CD4-positive, alpha-beta memory T cell (primary cell): ENCODE results near the gene PCDHGB7. TPM values are rescaled to one million over a fixed set of nuclear protein-coding genes. Genes with fewer than 3 reads are reported as not detected.
A peak's percentile ranks its signal among the peaks of the same experiment; 100 is the strongest.
"Not testable (repeated sequence)": the region's sequence is repeated elsewhere in the genome, so short reads cannot be mapped to it uniquely, and the experiment has no call there.

ENCODE experiments used
- CTCF ChIA-PET: fragments of 350-600 bp; sonication (Branson Sonifier 250); formaldehyde crosslinking; loops from one replicate; lab custom pipeline; 2021; ENCODE audit warnings: inconsistent platforms; ENCODE audit not compliant: partially characterized antibody; lab: Charles Lee
- POLR2A ChIA-PET: fragments of 350-600 bp; sonication (Branson Sonifier 250); formaldehyde crosslinking; loops from one replicate; lab custom pipeline; 2021; ENCODE audit not compliant: partially characterized antibody; lab: Charles Lee
- DNase-seq, 5 donors: peaks; one replicate each; pipeline versions ENCODE4 v3.0.0 to v3.0.0-alpha.2; 2020 to 2022; ENCODE audit warnings: mixed read lengths in 1 of 5
- H3K27ac ChIP-seq: one replicate; pipeline ENCODE4 v1.7.0; 2013; ENCODE audit warnings: low read depth, low read length
- H3K27me3 ChIP-seq: 2 replicates; pipeline ENCODE4 v1.7.0; 2013; ENCODE audit warnings: mild to moderate bottlenecking, low read length, moderate library complexity; ENCODE audit not compliant: insufficient read depth
- H3K36me3 ChIP-seq: 2 replicates; pipeline ENCODE4 v1.7.0; 2013; ENCODE audit warnings: mild to moderate bottlenecking, low read length, moderate library complexity; ENCODE audit not compliant: insufficient read depth
- H3K4me1 ChIP-seq: 2 replicates; pipeline ENCODE4 v1.7.0; 2013; ENCODE audit warnings: mild to moderate bottlenecking, low read length, moderate library complexity; ENCODE audit not compliant: insufficient read depth
- H3K4me3 ChIP-seq, 2 donors: one replicate each; pipeline ENCODE4 v1.7.0; 2013; ENCODE audit warnings: low read length in 2 of 2, mild to moderate bottlenecking in 1 of 2
- H3K9me3 ChIP-seq, 2 donors: one replicate each; pipeline ENCODE4 v1.7.0; 2013; ENCODE audit warnings: low read length in 2 of 2, control low read depth in 1 of 2; ENCODE audit not compliant: control insufficient read depth in 1 of 2
- H3K27ac Mint-ChIP-seq, 7 donors: one replicate each; pipeline ENCODE4 v1.8.0; 2020 to 2021; ENCODE audit warnings: mixed read lengths in 7 of 7, mild to moderate bottlenecking in 6 of 7, inconsistent platforms in 3 of 7, moderate library complexity in 3 of 7
- H3K27me3 Mint-ChIP-seq, 2 donors: one replicate each; pipeline ENCODE4 v1.8.0; 2020 to 2021; ENCODE audit warnings: mixed read lengths in 2 of 2
- H3K36me3 Mint-ChIP-seq, 2 donors: one replicate each; pipeline ENCODE4 v1.8.0; 2020 to 2021; ENCODE audit warnings: mixed read lengths in 2 of 2, inconsistent platforms in 1 of 2, mild to moderate bottlenecking in 1 of 2
- H3K4me1 Mint-ChIP-seq, 4 donors: one replicate each; pipeline ENCODE4 v1.8.0; 2020 to 2021; ENCODE audit warnings: mixed read lengths in 4 of 4, mild to moderate bottlenecking in 1 of 4
- H3K4me3 Mint-ChIP-seq, 8 donors: one replicate each; pipeline ENCODE4 v1.8.0; 2020 to 2021; ENCODE audit warnings: mixed read lengths in 8 of 8, mild to moderate bottlenecking in 7 of 8, moderate library complexity in 6 of 8, inconsistent platforms in 3 of 8
- H3K9me3 Mint-ChIP-seq, 8 donors: one replicate each; pipeline ENCODE4 v1.8.0; 2020 to 2021; ENCODE audit warnings: mixed read lengths in 8 of 8, mild to moderate bottlenecking in 5 of 8, inconsistent platforms in 3 of 8, moderate library complexity in 1 of 8
- intact Hi-C: fragments of 100-400 bp; cut with micrococcal nuclease; formaldehyde crosslinking; loops from one replicate; pipeline ENCODE4 v1.15.1; 2023
- polyA plus RNA-seq, 2 donors: library from polyadenylated mRNA; unstranded; fragments of 300-500 nt; fragmentation: Illumina TruSeq; gene quantifications; one replicate each; pipeline ENCODE4 v1.2.3, GENCODE V29; 2021
- total RNA-seq, 2 experiments: library from RNA; stranded (reverse); gene quantifications; one replicate each; pipeline ENCODE4 v1.2.3, GENCODE V29; 2021

The PCDHGB7 gene
- total and polyA plus RNA-seq, 4 experiments from 2014 or later, result 0.03 to 0.33 (median 0.32) TPM; not detected in 1

DNA sequence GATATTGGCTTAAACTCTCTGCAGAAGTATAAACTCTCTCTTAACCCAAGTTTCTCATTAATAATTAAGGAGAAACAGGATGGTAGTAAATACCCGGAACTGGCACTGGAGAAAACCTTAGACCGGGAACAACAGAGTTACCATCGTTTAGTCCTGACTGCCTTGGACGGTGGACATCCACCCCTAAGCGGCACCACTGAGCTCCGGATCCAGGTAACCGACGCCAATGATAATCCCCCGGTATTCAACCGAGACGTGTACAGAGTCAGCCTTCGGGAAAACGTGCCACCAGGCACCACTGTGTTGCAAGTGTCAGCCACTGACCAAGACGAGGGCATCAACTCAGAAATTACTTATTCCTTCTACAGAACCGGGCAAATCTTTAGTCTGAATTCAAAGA, 18.9 kb upstream of the PCDHGB7 start:
- ChIA-PET POLR2A (no interaction called here), CTCF (interaction anchor here (2.1 kb wide), 1 partner anchor 165 kb away, joined by 9 read pairs; no protein-coding TSS in a partner anchor)
- H3K36me3 ChIP-seq, result no peaks in the 10 kb centered on the region
- Mint-ChIP-seq H3K27me3 (peaks cover 39 to 53% of the 10 kb centered on the region in 2 donors), H3K36me3 (peaks cover 9 to 12% of the 10 kb centered on the region in 2 donors), H3K4me1 (peaks cover 0 to 4% (median 0%) of the 10 kb centered on the region in 4 donors), H3K9me3 (peaks cover under 1 to 62% (median 53%) of the 10 kb centered on the region in 8 donors), H3K27ac (peak overlapping the region in 1 of 7 donors; percentile 19), H3K4me3 (peak overlapping the region in 2 of 8 donors; percentile 6 to 29)
- peaks cover 0 to 4% of the 10 kb centered on the region in 2 donors for H3K9me3 ChIP-seq
- H3K4me3 ChIP-seq, result no peak overlapping the region
- peaks cover 10% of the 10 kb centered on the region for H3K27me3 ChIP-seq
- intact Hi-C loops, result no loop called here
- DNase-seq, result no peak
- no peaks in the 10 kb centered on the region for H3K4me1 ChIP-seq
- no peak overlapping the region for H3K27ac ChIP-seq

DNA sequence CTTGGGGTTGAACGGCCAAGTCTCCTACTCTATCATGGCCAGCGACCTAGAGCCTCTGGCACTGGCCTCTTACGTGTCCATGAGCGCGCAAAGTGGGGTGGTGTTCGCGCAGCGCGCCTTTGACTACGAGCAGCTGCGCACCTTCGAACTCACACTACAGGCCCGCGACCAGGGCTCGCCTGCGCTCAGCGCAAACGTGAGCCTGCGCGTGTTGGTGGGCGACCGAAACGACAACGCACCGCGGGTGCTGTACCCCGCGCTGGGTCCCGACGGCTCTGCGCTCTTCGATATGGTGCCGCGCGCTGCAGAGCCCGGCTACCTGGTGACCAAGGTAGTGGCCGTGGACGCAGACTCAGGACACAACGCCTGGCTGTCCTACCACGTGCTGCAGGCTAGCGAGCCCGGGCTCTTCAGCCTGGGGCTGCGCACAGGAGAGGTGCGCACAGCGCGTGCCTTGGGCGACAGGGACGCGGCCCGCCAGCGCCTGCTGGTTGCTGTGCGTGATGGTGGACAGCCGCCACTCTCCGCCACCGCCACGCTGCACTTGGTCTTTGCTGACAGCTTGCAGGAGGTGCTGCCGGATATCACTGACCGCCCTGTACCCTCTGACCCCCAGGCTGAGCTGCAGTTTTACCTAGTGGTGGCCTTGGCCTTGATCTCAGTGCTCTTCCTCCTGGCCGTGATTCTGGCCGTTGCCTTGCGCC, 17.8 kb upstream of the PCDHGB7 start:
- H3K9me3 ChIP-seq, result peaks cover 0 to 4% of the 10 kb centered on the region in 2 donors
- no peaks in the 10 kb centered on the region for H3K36me3 ChIP-seq
- Mint-ChIP-seq H3K27ac (no peak overlapping the region), H3K4me3 (no peak overlapping the region), H3K9me3 (peaks cover 4 to 62% (median 53%) of the 10 kb centered on the region in 8 donors), H3K36me3 (peaks cover 8 to 9% of the 10 kb centered on the region in 2 donors), H3K27me3 (peaks cover 46 to 56% of the 10 kb centered on the region in 2 donors), H3K4me1 (peaks cover 0 to 4% (median 0%) of the 10 kb centered on the region in 4 donors)
- POLR2A ChIA-PET, result no interaction called here
- no peak for DNase-seq
- no peak overlapping the region for H3K4me3 ChIP-seq
- H3K27me3 ChIP-seq, result peaks cover 10% of the 10 kb centered on the region
- H3K4me1 ChIP-seq, result no peaks in the 10 kb centered on the region
- CTCF ChIA-PET, result no interaction called here
- intact Hi-C loops, result no loop called here
- H3K27ac ChIP-seq, result no peak overlapping the region

DNA sequence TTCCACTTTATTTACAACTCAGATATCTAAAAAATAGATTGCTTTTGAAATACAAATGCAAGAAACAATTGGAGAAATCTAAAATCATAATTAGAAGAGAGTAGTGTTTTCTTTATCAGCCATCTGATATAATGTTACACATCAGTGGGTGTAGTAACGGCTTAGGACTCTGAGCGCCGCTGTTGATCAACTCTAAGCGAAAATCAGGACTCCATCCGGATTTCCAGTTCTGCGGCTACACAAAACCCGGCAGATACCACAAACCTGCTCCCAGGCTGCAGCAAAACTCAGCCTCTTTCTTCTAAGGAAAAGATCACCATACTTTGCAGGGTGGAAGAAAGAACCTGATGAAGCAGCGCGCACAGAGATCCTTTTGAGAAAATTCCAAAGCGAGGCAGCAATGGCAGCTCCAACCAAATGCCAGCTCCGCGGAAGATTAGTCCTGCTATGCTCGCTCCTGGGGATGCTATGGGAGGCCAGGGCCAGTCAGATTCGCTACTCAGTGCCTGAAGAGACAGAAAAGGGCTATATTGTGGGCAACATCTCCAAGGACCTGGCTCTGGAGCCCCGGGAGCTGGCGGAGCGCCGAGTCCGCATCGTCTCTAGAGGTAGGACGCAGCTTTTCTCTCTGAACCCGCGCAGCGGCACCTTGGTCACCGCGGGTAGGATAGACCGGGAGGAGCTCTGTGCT, 14.8 kb upstream of the PCDHGB7 start, which contains the start of gene PCDHGA9:
PCDHGA9 (plus strand) TSS at position 226 of the 691 bp plus-strand sequence; CDS start at position 401, 175 bp downstream.
- Histone ChIP-seq H3K36me3 (no peaks in the 10 kb centered on the region), H3K9me3 (peaks cover 0 to 4% of the 10 kb centered on the region in 2 donors), H3K27ac (no peak within 1 kb of the TSS), H3K4me1 (no peaks in the 10 kb centered on the region), H3K4me3 (no peak within 1 kb of the TSS), H3K27me3 (peaks cover 6% of the 10 kb centered on the region)
- H3K27me3 Mint-ChIP-seq, result peaks cover 56 to 61% of the 10 kb centered on the region in 2 donors
- peaks cover 6 to 65% (median 52%) of the 10 kb centered on the region in 8 donors for H3K9me3 Mint-ChIP-seq
- ChIA-PET POLR2A (no interaction called here), CTCF (interaction anchor here (0.6 to 0.8 kb wide), 2 partner anchors 77 to 111 kb away, joined by 3 read pairs; no protein-coding TSS in a partner anchor)
- no peak for DNase-seq
- intact Hi-C loops, result no loop called here
- H3K4me1 Mint-ChIP-seq, result peaks cover 0 to 4% (median 0%) of the 10 kb centered on the region in 4 donors
- peak within 1 kb of the TSS; percentile 21 to 72 (median 63) for H3K4me3 Mint-ChIP-seq
- peaks cover 8 to 12% of the 10 kb centered on the region in 2 donors for H3K36me3 Mint-ChIP-seq
- H3K27ac Mint-ChIP-seq, result peak within 1 kb of the TSS in 2 of 7 donors; percentile 51 to 60

DNA sequence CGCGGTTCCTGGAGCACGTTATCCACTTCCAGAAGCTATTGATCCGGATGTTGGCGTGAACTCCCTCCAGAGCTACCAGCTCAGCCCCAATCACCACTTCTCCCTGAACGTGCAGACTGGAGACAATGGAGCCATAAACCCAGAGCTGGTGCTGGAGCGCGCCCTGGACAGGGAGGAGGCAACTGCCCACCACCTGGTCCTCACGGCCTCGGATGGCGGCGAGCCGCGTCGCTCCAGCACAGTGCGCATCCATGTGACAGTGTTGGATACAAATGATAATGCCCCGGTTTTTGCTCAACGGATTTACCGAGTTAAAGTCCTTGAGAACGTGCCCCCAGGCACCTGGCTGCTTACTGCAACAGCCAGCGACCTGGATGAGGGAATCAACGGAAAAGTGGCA, 14.1 kb upstream of the PCDHGB7 start:
- no peaks in the 10 kb centered on the region for H3K4me1 ChIP-seq
- H3K27ac ChIP-seq, result no peak overlapping the region
- intact Hi-C loops, result no loop called here
- peaks cover 62 to 64% of the 10 kb centered on the region in 2 donors for H3K27me3 Mint-ChIP-seq
- no peak overlapping the region for H3K4me3 ChIP-seq
- no peaks in the 10 kb centered on the region for H3K36me3 ChIP-seq
- peaks cover 10 to 12% of the 10 kb centered on the region in 2 donors for H3K36me3 Mint-ChIP-seq
- no peak for DNase-seq
- no peak overlapping the region for H3K27ac Mint-ChIP-seq
- H3K4me1 Mint-ChIP-seq, result peaks cover 0 to 4% (median under 1%) of the 10 kb centered on the region in 4 donors
- POLR2A ChIA-PET, result no interaction called here
- CTCF ChIA-PET, result interaction anchor here (0.6 to 0.8 kb wide), 2 partner anchors 77 to 110 kb away, joined by 3 read pairs; no protein-coding TSS in a partner anchor
- H3K9me3 Mint-ChIP-seq, result peaks cover 6 to 71% (median 55%) of the 10 kb centered on the region in 8 donors
- H3K9me3 ChIP-seq, result peaks cover 0 to 4% of the 10 kb centered on the region in 2 donors
- no peak overlapping the region for H3K4me3 Mint-ChIP-seq
- peaks cover 6% of the 10 kb centered on the region for H3K27me3 ChIP-seq

DNA sequence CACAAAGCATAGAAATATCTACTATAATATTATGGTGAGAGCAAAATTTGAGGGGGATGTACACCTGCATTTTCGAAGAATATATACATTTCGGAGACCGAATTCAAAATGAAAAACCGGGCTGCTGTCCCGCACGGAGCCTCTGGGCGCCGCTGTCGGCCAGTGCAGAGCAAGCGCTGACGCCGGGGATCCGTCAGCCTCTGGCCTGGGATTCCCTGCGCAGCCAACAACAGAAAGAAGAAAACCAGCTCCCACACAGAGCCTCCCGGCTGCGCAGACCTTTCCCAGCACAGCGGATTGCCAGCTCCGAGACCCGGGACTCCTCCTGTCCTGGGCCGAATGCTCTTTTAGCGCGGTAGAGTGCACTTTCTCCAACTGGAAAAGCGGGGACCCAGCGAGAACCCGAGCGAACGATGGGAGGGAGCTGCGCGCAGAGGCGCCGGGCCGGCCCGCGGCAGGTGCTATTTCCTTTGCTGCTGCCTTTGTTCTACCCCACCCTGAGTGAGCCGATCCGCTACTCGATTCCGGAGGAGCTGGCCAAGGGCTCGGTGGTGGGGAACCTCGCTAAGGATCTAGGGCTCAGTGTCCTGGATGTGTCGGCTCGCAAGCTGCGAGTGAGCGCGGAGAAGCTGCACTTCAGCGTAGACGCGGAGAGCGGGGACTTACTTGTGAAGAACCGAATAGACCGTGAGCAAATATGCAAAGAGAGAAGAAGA, 9.5 kb upstream of the PCDHGB7 start, which contains the start of gene PCDHGB6:
PCDHGB6 (plus strand) TSS at position 232 of the 716 bp plus-strand sequence; CDS start at position 414, 182 bp downstream.
- CTCF ChIA-PET, H3K4me3 ChIP-seq, H3K27me3 ChIP-seq, H3K4me1 Mint-ChIP-seq, H3K9me3 ChIP-seq, H3K36me3 ChIP-seq, intact Hi-C loops, H3K27ac ChIP-seq, POLR2A ChIA-PET, H3K4me1 ChIP-seq: not testable (repeated sequence)
- DNase-seq, result peak in 1 of 5 donors; percentile 31
- H3K36me3 Mint-ChIP-seq, result peaks cover 12 to 13% of the 10 kb centered on the region in 2 donors
- peak within 1 kb of the TSS in 3 of 7 donors; percentile 29 to 83 (median 75) for H3K27ac Mint-ChIP-seq
- peaks cover 54 to 59% of the 10 kb centered on the region in 2 donors for H3K27me3 Mint-ChIP-seq
- H3K4me3 Mint-ChIP-seq, result peak within 1 kb of the TSS in 6 of 8 donors; percentile 48 to 71 (median 64)
- peaks cover 5 to 64% (median 48%) of the 10 kb centered on the region in 8 donors for H3K9me3 Mint-ChIP-seq

DNA sequence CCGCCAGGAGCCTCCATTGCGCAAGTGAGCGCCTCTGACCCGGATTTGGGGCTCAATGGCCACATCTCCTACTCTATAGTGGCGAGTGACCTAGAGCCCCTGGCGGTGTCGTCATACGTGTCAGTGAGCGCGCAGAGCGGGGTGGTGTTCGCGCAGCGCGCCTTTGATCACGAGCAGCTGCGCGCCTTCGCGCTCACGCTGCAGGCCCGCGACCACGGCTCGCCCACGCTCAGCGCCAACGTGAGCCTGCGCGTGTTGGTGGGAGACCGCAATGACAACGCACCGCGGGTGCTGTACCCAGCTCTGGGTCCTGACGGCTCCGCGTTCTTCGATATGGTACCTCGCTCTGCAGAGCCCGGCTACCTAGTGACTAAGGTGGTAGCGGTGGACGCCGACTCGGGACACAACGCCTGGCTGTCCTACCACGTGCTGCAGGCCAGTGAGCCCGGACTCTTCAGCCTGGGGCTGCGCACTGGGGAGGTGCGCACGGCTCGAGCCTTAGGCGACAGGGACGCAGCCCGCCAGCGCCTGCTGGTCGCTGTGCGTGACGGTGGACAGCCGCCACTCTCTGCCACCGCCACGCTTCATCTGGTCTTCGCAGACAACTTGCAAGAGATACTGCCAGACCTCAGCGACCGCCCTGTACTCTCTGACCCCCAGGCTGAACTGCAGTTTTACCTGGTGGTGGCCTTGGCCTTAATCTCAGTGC, 7.7 kb upstream of the PCDHGB7 start:
- Mint-ChIP-seq H3K4me1 (peaks cover 10 to 20% (median 14%) of the 10 kb centered on the region in 4 donors), H3K27me3 (peaks cover 51 to 63% of the 10 kb centered on the region in 2 donors), H3K4me3 (no peak overlapping the region), H3K27ac (peak overlapping the region in 1 of 7 donors; percentile 64), H3K9me3 (peaks cover 5 to 62% (median 48%) of the 10 kb centered on the region in 8 donors), H3K36me3 (peaks cover 14 to 16% of the 10 kb centered on the region in 2 donors)
- ChIA-PET CTCF (no interaction called here), POLR2A (no interaction called here)
- peaks cover 8% of the 10 kb centered on the region for H3K4me1 ChIP-seq
- H3K4me3 ChIP-seq, result no peak overlapping the region
- no peaks in the 10 kb centered on the region for H3K36me3 ChIP-seq
- H3K27me3 ChIP-seq, result peaks cover 10% of the 10 kb centered on the region
- no peak for DNase-seq
- H3K9me3 ChIP-seq, result no peaks in the 10 kb centered on the region
- H3K27ac ChIP-seq, result no peak overlapping the region
- intact Hi-C loops, result loop anchor here (10.0 kb wide), 1 partner anchor 85 kb away; the partner anchor contains the start of gene TAF7
